Measurements from ENCODE around the gene KCNK1.

DNA sequence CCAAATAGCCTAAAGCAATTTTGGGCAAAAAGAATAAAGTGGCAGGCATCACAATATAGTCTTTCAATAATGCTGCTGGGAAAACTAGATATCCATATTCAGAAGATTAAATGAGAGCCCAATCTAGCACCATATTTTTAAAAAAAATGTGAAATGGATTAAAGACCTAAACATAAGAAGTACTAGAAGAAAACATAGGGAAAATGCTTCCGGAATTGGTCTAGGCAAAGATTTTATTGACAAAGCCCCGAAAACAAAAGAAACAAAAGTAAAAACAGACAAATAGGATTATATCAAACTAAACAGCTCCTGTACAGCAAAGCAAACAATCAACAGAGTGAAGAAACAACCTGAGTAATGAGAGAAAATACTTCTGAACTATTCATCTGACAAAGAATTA is 48.6 kb upstream of the KCNK1 start:
- TF ChIP-seq CTCF (IDR thresholded peaks at IDR 0.05 in 4 of 5, conservative IDR thresholded peaks at IDR 0.05 in 1 of 5) (no peak), POLR2A (IDR thresholded peaks at IDR 0.05) (no peak)
